ENCODE results near the gene COBLL1. TPM values are rescaled to one million over a fixed set of nuclear protein-coding genes. Genes with fewer than 3 reads are reported as not detected.

COBLL1 gene
- total RNA-seq, 1 donor from 2014 or later = 28.2 TPM

- peaks cover 4% of the 10 kb centered on the region for H3K4me1 Mint-ChIP-seq (ENCODE audit: unreplicated experiment)
- H3K27me3 Mint-ChIP-seq = no peaks in the 10 kb centered on the region
- H3K27ac Mint-ChIP-seq = peak overlapping the region; percentile 2
- DNase-seq (ENCODE audit: extremely low spot score, unreplicated experiment) = no peak
- H3K4me3 Mint-ChIP-seq = no peak overlapping the region
- no peak for TF ChIP-seq CTCF (conservative IDR thresholded peaks at IDR 0.05)
- H3K36me3 Mint-ChIP-seq = peaks cover 15% of the 10 kb centered on the region
- no peaks in the 10 kb centered on the region for H3K9me3 Mint-ChIP-seq
These were observed 135.1 kb downstream of the COBLL1 start for GRCh38 chr2:164706522-164706921.

GRCh38 chr2:164705412-164706167 lies 136.0 kb downstream of the COBLL1 start:
- no peak for TF ChIP-seq CTCF (conservative IDR thresholded peaks at IDR 0.05)
- Mint-ChIP-seq H3K27ac (no peak overlapping the region), H3K9me3 (no peaks in the 10 kb centered on the region), H3K4me1 (ENCODE audit: unreplicated experiment) (peaks cover 4% of the 10 kb centered on the region), H3K36me3 (peaks cover 15% of the 10 kb centered on the region), H3K27me3 (no peaks in the 10 kb centered on the region), H3K4me3 (no peak overlapping the region)
- DNase-seq (ENCODE audit: extremely low spot score, unreplicated experiment) = no peak

GRCh38 chr2:164703915-164704706 lies 137.5 kb downstream of the COBLL1 start:
- peaks cover 17% of the 10 kb centered on the region for H3K36me3 Mint-ChIP-seq
- DNase-seq (ENCODE audit: extremely low spot score, unreplicated experiment) = no peak
- H3K4me1 Mint-ChIP-seq (ENCODE audit: unreplicated experiment) = peaks cover 4% of the 10 kb centered on the region

GRCh38 chr2:164701565-164701964 lies 140.1 kb downstream of the COBLL1 start:
- no peak for DNase-seq (ENCODE audit: extremely low spot score, unreplicated experiment)
- no peaks in the 10 kb centered on the region for H3K9me3 Mint-ChIP-seq
- TF ChIP-seq CTCF (conservative IDR thresholded peaks at IDR 0.05) = peak; percentile 29
- peaks cover 4% of the 10 kb centered on the region for H3K4me1 Mint-ChIP-seq (ENCODE audit: unreplicated experiment)
- H3K4me3 Mint-ChIP-seq = no peak overlapping the region
- no peaks in the 10 kb centered on the region for H3K27me3 Mint-ChIP-seq
- no peak overlapping the region for H3K27ac Mint-ChIP-seq
- peaks cover 18% of the 10 kb centered on the region for H3K36me3 Mint-ChIP-seq

More at GRCh38 chr2:164703915-164704706, 137.5 kb downstream of the COBLL1 start:
- no peaks in the 10 kb centered on the region for H3K9me3 Mint-ChIP-seq
- no peak for TF ChIP-seq CTCF (conservative IDR thresholded peaks at IDR 0.05)
- no peak overlapping the region for H3K27ac Mint-ChIP-seq
- no peak overlapping the region for H3K4me3 Mint-ChIP-seq
- H3K27me3 Mint-ChIP-seq = no peaks in the 10 kb centered on the region

GRCh38 chr2:164700390-164700789 lies 141.2 kb downstream of the COBLL1 start:
- Mint-ChIP-seq H3K4me1 (ENCODE audit: unreplicated experiment) (no peaks in the 10 kb centered on the region), H3K27ac (no peak overlapping the region)

More at GRCh38 chr2:164700390-164700789, 141.2 kb downstream of the COBLL1 start:
- no peak for TF ChIP-seq CTCF (conservative IDR thresholded peaks at IDR 0.05)
- no peak overlapping the region for H3K4me3 Mint-ChIP-seq
- DNase-seq (ENCODE audit: extremely low spot score, unreplicated experiment) = no peak
- H3K27me3 Mint-ChIP-seq = no peaks in the 10 kb centered on the region
- no peaks in the 10 kb centered on the region for H3K9me3 Mint-ChIP-seq
- H3K36me3 Mint-ChIP-seq = peaks cover 13% of the 10 kb centered on the region
